GM10266 (cell line): ENCODE data around the gene GUCA2A.
"Not testable (repeated sequence)": the region's sequence is repeated elsewhere in the genome, so short reads cannot be mapped to it uniquely, and the experiment has no call there.

Source experiments
- DNase-seq: peaks from one replicate; pipeline ENCODE4 v3.0.0; 2012; ENCODE audit errors: extremely low spot score
- TF ChIP-seq, protein P1 (sequence below): IDR thresholded peaks from 2 replicates; pipeline ENCODE4 v1.5.1; 2012; ENCODE audit warnings: mild to moderate bottlenecking, low read depth; ENCODE audit not compliant: control insufficient read depth, insufficient read depth; ENCODE audit errors: missing control alignments

GUCA2A gene, protein sequence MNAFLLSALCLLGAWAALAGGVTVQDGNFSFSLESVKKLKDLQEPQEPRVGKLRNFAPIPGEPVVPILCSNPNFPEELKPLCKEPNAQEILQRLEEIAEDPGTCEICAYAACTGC

DNA sequence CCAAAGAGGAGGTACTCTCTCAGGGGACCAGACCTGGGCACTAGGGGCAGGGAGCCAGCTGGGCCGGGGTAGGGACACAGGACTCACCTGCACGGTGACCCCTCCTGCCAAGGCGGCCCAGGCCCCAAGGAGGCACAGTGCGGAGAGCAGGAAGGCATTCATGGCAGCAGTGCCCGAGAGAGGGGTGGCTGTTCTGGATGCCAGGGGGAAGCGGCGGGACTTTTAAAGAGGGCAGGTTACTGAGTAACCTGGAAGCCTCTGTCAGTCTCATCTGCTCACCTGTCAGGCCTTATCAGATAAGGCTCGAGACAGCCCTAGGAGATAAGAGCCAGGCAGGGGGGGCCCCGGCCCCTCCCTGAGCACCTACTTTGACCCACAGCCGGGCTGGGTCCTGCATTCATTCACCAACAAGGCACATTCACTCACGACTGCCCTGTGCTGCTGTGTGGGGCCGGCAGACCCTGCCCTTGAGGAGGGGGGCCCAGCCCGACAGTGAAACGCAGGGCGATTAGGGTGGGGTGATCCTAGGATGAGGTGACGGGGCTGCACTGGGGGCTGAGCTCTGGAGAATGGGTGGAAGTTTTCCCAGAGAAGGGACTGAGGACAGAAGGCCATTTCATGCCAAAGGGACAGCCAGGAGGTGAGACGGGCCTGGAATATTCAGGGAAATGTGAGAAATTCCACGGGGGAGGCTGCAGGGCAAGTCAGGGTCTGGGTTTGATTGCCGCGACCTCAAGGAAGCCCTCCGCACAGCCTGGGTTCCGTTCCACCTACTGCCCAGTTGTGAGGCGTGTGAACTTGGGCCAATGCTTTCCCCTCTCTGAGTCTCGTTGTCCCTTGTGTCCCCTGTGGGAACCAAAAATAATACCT is at the start of gene GUCA2A:
TSS of gene GUCA2A (minus strand) at position 195 of the 870 bp plus-strand sequence. CDS start at position 162, 33 bp downstream.
- no peak for DNase-seq
- TF ChIP-seq, protein P1, sequence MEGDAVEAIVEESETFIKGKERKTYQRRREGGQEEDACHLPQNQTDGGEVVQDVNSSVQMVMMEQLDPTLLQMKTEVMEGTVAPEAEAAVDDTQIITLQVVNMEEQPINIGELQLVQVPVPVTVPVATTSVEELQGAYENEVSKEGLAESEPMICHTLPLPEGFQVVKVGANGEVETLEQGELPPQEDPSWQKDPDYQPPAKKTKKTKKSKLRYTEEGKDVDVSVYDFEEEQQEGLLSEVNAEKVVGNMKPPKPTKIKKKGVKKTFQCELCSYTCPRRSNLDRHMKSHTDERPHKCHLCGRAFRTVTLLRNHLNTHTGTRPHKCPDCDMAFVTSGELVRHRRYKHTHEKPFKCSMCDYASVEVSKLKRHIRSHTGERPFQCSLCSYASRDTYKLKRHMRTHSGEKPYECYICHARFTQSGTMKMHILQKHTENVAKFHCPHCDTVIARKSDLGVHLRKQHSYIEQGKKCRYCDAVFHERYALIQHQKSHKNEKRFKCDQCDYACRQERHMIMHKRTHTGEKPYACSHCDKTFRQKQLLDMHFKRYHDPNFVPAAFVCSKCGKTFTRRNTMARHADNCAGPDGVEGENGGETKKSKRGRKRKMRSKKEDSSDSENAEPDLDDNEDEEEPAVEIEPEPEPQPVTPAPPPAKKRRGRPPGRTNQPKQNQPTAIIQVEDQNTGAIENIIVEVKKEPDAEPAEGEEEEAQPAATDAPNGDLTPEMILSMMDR = no peak

DNA sequence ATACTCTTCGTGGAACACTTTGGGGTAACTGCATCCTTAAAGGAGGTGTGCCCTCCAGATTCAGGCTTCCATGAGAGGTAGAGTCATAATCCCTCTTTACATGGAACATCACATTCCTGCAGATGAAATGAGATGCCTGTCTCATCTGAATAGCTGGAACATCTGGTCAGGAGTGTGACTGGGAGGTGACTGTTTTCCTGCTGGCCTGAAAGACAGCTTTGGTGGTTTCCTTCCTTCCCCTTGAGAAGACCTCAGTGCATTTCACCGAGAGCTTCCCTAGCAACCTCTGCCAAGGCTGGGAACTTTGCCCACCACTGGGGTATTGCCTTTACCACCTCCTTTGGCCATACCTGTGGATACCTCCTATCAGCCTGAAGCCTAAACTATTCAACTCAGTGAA is 46.7 kb upstream of the GUCA2A start:
- DNase-seq = no peak
- TF ChIP-seq, protein P1 = no peak

DNA sequence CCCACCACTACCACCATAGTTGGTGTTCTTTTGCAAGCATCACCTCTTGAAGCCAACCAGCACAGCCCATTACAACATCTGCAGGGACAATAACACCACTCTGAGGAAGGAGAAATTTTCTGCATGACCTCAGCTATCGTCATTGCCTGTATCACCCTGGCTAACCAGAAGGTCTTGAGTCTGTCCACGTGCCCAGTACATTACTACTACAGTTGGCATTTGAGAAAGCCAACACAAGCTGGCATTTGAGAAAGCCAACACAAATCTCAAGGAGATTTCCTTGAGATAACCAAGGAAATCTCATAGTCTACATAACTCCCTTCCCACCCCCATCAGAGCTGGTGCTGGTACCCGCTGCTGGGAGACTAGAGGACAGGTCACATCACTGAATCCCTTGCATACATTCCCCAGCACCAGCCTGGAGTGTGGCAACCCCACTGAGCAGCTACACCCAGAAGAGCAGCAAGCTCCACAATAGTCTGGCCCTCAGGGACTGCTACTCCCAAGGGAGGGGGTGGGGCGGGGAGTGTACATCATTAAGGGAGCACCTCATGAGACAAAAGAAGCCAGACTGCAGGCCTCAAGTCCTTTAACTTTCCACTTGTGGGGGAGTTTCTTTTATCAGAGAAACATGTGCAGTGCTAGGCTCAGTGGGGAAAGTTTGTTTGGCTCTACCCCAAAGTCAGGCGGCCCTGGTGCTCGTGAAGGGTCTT is 46.0 kb upstream of the GUCA2A start:
- no peak for DNase-seq
- TF ChIP-seq, protein P1 = no peak

DNA sequence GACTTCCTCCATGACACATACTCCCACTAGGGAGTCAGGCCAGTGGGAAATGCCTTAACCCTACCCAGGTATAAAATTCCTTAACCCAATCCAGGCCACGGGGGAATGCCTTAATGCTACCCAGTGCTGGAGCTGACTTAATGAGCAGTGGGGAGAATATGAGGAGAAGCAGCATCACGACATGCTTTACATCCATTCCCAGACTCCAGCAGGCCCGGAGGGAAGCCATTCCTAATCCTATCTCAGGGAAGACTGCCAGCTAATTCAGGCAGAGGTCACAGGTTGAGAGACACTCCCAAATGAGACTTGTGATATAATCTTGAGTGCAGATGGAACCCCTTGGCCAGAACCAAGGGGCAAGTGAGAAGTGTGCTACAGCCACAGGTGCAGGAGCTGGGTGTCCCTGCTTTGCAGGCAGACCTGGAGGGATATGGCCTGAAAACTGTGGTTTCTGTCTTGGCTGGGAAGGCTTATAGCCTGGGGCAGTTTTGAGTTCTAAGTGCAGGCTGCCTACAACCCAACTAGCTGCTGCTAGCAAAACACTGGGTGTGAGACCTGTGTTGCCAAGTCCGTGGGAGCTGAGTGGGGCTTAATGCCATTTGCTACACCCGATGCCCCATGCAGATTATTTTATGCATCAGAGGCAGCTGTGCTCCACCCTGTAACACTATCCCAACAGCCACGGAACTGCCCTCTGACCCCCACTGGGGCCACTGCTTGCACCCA is 45.1 kb upstream of the GUCA2A start:
- TF ChIP-seq, protein P1 = no peak
- DNase-seq = no peak

DNA sequence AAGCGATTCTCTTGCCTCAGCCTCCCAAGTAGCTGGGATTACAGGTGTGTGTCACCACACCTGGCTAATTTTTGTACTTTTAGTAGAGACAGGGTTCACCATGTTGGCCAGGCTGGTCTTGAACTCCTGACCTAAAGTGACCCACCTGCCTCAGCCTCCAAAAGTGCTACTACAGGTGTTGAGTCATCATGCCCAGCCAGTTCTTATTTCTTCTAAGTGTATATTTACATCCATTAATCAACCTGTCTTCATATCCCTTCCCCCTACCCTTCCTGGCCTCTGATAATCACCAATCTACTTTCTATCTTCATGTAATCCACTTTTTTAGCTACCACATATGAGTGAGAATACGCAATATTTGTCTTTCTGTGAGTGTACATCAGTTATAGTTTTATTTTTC is 42.4 kb upstream of the GUCA2A start:
- not testable (repeated sequence) for DNase-seq

DNA sequence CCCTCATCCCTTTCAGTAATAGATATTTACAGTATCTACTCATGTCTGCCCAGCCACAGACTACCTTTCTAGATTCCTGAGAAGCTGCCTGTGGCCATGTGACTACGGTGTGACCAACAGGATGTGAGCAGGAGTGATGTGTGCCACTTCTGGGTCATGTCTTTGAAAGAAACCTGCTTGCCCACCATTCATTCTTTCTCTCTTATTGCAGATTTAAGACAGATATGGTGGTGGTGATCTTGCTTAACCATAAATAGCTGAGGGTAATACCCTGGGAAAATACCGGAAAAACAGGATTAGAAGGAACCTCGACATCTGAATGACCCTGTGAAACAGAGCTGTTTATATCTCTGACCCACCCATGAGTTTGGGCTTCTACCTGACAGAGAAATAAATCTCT is 41.6 kb upstream of the GUCA2A start:
- TF ChIP-seq, protein P1 = no peak
- no peak for DNase-seq

DNA sequence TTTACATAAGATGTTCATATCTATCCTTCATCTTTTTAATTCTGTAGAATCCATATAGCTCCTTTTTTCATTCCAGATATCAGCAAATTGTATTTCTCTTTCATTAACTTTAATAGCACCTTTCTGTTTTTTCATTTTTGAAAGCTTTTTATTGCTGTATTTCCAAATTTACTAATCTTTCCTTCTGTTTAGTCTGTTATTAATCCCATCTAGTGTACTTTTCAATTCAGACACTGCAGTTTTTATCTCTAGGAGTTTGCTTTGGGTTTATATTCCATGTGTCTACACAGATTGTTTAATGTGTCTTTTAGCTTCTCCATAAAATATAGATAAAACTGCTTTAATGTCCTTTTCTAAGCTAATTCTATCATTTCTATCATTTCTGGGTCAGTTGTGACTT is 37.4 kb upstream of the GUCA2A start:
- DNase-seq = no peak
- TF ChIP-seq, protein P1 = no peak
